Activated CD4-positive, CD25-positive, alpha-beta regulatory T cell treated with anti-CD3 and anti-CD28 coated beads, Interleukin-2, amount 50 U/mL, for 16 hours (primary cell): Measurements from ENCODE around the gene DPP6.
"Not testable (repeated sequence)": the region's sequence is repeated elsewhere in the genome, so short reads cannot be mapped to it uniquely, and the experiment has no call there.

ENCODE experiments used
- DNase-seq: peaks from one replicate; pipeline ENCODE4 v3.0.0-alpha.2; 2020; ENCODE audit warnings: low read depth, low spot score

Gene DPP6

GRCh38 chr7:154072395-154073181, 20.4 kb downstream of the DPP6 start:
- not testable (repeated sequence) for DNase-seq

- not testable (repeated sequence) for DNase-seq
Observed at GRCh38 chr7:154078523-154078922, 26.3 kb downstream of the DPP6 start.

DNA sequence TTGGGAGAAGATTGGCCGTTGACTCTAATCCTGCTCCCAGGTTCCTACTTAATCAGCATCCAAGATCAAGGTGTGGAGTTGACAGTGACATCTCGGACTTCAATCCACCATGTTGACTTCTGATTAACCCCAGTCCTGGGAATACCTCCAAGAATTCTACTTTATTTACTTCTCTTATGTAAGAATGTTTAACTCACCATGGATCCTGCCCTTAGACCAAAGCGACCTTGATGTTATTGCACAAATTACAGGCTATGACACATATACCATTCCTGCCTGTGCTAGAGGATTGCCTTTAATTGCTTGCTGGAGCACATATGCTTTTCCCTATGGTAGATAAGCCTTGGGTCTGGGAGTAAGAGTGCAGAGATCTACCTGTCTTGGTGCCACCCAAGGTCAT, 28.1 kb downstream of the DPP6 start:
- DNase-seq: not testable (repeated sequence)

DNA sequence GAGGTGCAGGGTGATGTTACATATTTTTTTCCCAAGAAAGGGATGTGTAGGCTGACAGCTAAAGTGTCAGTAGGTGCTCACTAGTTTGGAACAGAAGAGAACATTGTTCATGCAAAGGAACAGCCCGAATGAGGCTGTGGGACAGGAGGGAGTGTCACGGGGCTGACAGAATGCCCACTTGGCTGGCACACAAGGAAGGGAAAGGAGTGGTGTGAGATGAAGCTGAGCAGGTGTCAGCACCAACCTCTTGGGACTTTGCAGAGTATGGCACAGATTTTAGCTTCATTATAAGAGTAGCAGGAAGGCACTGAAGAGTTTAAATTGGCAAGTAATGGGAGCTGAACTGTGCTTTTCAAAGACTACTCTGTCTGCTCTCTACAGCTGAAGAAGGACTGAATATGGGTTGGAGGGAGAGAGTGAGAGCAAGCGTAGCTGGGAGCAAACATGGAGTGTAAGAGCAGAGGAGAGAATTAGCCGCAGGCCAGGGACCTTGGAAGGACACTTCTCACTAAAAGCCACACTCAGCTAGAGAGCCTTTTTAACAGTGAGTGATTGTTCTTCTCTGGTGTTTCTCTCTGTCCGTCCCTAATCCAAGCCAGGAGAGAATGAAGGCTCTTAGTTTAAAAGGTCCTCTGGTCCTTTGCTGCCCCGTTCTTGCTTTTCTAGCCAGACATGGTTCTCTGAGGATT, 35.0 kb downstream of the DPP6 start:
- not testable (repeated sequence) for DNase-seq

- not testable (repeated sequence) for DNase-seq
Observed at GRCh38 chr7:154092093-154092492, 39.9 kb downstream of the DPP6 start.

GRCh38 chr7:154095201-154095600, 43.0 kb downstream of the DPP6 start:
- DNase-seq: not testable (repeated sequence)

DNA sequence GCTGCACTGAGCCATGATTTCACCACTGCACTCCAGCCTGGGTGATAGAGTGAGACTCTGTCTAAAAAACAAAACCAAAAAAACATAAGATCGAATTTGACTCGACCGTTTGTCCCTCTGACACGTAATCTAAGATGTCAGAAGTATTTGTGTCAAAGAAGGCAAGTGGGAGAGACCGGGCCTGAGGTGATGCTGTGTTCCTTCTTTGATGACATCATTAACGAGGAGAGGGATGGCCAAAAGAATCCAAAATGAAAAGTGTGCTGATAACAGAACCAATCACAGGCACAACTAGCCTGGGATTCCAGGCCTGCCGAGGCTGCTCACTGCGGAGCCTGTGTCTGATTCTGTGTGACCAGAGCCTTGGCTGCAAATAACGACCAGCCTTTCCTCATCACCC, 52.9 kb downstream of the DPP6 start:
- DNase-seq: not testable (repeated sequence)

DNA sequence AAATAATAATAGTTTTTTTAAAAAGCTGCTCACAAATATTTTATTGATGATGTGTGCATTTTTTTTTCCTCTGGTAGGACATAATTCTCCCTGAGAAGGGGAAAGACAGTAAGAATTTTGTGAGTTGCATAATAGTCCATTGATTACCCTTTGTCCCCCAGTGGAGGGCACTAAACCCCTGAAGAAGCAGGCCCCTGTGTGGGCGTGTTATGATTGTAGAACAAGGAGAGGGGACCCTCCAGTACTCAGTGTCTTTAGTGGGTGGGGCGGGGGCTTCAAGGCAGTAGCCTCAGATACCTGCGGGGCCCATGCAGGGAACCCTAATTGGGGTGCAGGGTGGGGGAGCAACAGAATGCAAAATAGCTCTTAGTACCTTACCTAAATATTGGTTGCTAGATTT, 57.4 kb downstream of the DPP6 start:
- not testable (repeated sequence) for DNase-seq

DNA sequence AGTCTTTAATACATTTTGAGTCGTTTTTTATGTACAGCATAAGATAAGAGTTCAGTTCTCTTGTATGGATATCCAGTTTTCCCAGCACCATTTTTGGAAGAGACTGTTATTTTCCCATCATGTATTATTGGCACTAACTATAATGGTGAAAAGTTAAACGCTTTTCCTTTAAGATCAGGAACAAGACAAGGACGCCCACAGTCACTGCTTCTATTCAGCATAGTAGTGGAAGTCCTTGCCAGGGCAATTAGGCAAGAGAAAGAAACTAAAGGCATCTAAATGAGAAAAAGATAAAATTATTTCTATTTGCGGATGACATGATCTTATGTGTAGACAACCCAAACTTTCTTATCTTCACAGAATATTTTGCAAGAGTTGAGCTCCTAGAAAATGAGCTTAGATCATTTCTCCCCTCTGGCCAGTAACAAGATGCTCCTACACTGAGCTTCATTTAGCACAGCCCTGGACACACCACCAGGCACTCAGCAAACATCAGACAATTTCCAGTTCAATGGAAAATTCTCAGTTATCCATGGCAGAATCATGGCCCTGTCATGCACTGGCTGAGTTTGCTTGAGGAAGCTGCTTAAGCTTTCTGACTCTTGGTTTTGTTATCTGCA, 61.6 kb downstream of the DPP6 start:
- not testable (repeated sequence) for DNase-seq

DNA sequence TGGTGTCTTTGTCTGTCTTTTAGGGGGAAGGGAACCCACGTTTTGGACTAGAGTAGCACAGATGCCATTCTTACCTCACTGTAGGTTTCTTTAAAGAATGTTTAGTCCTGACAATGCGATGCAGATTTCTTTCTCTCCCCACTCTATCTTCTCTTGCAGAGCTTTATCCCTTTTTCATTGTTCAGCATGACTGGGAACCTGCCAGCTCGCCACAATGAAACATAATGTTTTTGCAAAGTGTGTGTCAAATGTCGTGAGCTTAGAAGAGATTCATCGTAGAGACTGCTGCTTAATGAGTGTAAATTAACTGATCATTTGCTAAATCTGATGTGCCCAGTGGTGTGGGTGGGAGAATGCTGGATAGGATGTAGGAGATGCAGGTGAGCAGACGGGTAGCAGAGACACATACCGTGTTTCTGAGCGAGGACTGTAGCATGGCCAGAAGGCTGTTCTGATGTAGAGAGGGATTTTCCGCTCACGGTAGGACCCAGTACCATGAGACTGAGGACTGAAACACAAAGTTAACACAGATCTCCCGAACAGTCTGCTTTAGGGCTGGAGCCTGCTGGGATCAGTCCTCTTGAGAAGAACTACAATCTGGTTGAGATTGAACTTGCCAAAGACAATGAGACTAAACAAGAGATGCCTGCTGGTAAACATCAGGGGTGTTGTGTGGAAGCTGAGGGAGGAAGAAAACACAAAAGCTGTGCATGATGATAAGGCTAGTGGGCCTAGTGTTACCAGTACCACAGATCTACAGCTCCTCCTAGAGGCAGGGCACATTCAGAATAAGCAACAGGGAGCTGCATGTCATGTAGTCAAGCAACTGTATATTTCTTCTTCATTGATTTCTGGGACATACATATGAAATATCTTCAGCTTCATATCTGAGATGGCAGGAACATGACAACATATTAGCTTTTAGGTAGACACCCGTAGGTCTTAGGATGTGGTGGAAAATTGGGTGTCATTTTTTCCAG, 65.5 kb downstream of the DPP6 start:
- DNase-seq: not testable (repeated sequence)

- DNase-seq: not testable (repeated sequence)
Observed at GRCh38 chr7:154120825-154121224, 68.6 kb downstream of the DPP6 start.

DNA sequence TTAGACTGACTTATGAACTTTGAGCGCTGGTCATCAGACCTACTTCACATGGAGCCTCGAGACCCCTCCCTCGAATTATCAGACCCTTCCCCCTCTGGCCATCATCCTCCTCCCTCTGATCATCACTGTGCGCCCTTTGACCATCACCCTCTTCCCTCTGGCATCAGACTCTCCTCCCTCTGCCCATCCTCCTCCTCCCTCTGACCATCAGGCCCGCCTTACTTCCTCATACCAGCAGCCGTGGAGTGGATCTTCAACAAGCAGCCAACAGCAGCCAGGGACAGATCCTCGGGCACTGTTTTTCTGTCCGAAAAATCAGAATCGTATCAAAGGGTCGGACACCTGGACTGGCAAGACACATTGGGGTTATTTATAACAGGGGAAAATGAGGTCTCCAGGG, 70.5 kb downstream of the DPP6 start:
- DNase-seq: not testable (repeated sequence)

DNA sequence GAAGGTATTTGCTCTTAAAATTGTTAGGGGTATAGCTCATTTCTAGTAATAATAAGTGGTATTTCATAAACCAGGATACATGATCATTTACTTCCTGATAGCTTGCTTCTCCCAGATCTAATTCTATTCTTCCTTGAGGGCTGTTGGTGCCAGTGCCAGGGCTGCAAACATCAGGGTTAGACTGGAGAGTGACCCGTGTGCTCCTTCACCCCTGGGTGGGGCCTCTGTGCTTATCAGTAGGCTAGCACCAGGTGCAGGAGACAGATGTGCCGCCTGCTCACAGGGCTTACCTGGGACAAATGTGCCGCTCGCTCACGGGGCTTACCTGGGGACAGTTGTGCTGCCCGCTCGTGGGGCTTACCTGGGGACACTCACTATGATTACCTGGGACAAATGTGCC, 71.2 kb downstream of the DPP6 start:
- not testable (repeated sequence) for DNase-seq

GRCh38 chr7:154129142-154129541, 76.9 kb downstream of the DPP6 start:
- DNase-seq: not testable (repeated sequence)

DNA sequence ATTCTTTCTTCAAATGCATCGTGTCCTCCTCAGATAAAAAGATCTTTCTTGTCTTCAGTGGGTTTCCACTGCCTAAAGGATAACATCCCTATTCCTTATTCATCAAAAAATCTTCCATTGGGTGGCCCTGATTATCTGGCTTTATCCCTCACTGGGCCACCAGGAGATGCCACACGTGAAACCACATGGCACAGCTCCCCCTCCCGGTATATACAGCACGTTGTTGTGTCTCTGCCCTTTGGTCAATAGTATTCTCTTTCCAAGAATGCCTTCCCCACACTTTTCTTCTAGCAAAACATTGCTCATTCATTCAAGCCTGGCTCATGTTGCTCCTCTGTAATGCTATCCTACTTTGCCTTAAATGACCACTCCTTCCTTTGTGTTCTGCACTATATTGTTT, 80.4 kb downstream of the DPP6 start:
- DNase-seq: not testable (repeated sequence)

GRCh38 chr7:154133703-154134277, 81.6 kb downstream of the DPP6 start:
- DNase-seq: not testable (repeated sequence)

GRCh38 chr7:154134698-154135097, 82.5 kb downstream of the DPP6 start:
- not testable (repeated sequence) for DNase-seq

DNA sequence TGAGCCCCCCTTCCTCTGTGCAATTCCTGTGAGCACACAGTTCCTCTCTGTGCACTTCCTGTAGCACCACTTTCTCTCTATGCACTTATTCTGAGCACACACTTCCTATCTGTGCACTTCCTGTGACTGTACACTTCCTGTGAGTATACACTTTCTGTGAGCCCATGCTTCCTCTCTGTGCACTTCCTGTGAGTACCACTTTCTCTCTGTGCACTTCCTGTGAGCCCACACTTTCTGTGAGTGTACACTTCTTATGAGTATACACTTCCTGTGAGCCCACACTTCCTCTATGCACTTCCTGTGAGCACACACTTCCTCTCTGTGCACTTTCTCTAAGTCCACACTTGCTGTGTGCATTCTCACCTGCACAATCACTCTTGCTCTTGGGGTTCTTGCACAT, 83.4 kb downstream of the DPP6 start:
- not testable (repeated sequence) for DNase-seq

- DNase-seq: not testable (repeated sequence)
Observed at GRCh38 chr7:154145922-154146706, 93.9 kb downstream of the DPP6 start.

DNA sequence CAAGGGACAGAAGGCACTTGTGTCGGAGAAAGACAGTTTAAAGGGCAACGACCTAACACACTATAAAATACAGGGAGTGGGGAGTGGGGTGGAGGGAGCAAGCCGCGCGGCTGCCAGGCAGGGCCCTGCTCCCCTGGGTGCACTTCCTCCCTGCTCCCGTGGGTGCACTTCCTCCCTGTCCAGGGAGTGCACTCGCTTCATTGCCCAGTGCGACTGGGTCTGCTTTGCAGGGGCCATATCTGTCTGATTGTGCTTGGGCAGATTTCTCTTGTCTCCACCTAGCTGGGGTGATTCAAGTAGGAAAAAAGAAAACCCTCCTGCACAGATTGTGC, 94.5 kb downstream of the DPP6 start:
- DNase-seq: not testable (repeated sequence)
